KOPT-K1 (cell line): ENCODE results near the gene NRG3.

ENCODE experiments used
- H3K27ac ChIP-seq: fragments of 200-600 bp; sonication (generic); 2 replicates; pipeline ENCODE4 v1.5.1; 2016; ENCODE audit warnings: antibody characterized with exemption, mild to moderate bottlenecking, low read depth, low read length; ENCODE audit not compliant: poor library complexity, severe bottlenecking
- H3K36me3 ChIP-seq: fragments of 200-600 bp; sonication (generic); 2 replicates; pipeline ENCODE4 v1.5.1; 2017; ENCODE audit warnings: antibody characterized with exemption, mild to moderate bottlenecking, low read length, moderate library complexity; ENCODE audit not compliant: insufficient read depth
- H3K9me3 ChIP-seq: fragments of 200-600 bp; sonication (generic); 2 replicates; pipeline ENCODE4 v1.5.1; 2017; ENCODE audit warnings: antibody characterized with exemption, low read length, mild to moderate bottlenecking; ENCODE audit not compliant: insufficient read depth, poor library complexity, severe bottlenecking

NRG3 gene

GRCh38 chr10:81874875-81875466, at the start of gene NRG3:
Gene NRG3, plus strand, starts transcription at chr10:81875194.
- Histone ChIP-seq H3K9me3 (no peaks in the 10 kb centered on the region), H3K36me3 (no peaks in the 10 kb centered on the region), H3K27ac (no peak within 1 kb of the TSS)

GRCh38 chr10:81828251-81828650, 46.7 kb upstream of the NRG3 start:
- Histone ChIP-seq H3K36me3 (no peaks in the 10 kb centered on the region), H3K27ac (no peak overlapping the region), H3K9me3 (no peaks in the 10 kb centered on the region)

- Histone ChIP-seq H3K27ac (no peak overlapping the region), H3K36me3 (no peaks in the 10 kb centered on the region), H3K9me3 (no peaks in the 10 kb centered on the region)
Measured at GRCh38 chr10:81831060-81831459, 43.9 kb upstream of the NRG3 start.

- H3K27ac ChIP-seq: no peak overlapping the region
- no peaks in the 10 kb centered on the region for H3K9me3 ChIP-seq
- no peaks in the 10 kb centered on the region for H3K36me3 ChIP-seq
Measured at GRCh38 chr10:81838950-81839349, 36.0 kb upstream of the NRG3 start.

- Histone ChIP-seq H3K27ac (no peak overlapping the region), H3K36me3 (no peaks in the 10 kb centered on the region)
Measured at GRCh38 chr10:81843042-81843441, 32.0 kb upstream of the NRG3 start.

GRCh38 chr10:81847675-81848074, 27.3 kb upstream of the NRG3 start:
- Histone ChIP-seq H3K9me3 (no peaks in the 10 kb centered on the region), H3K27ac (no peak overlapping the region), H3K36me3 (no peaks in the 10 kb centered on the region)

More at GRCh38 chr10:81843042-81843441, 32.0 kb upstream of the NRG3 start:
- H3K9me3 ChIP-seq: no peaks in the 10 kb centered on the region

- Histone ChIP-seq H3K9me3 (no peaks in the 10 kb centered on the region), H3K36me3 (no peaks in the 10 kb centered on the region), H3K27ac (no peak overlapping the region)
Measured at GRCh38 chr10:81848514-81848913, 26.5 kb upstream of the NRG3 start.

- H3K9me3 ChIP-seq: no peaks in the 10 kb centered on the region
- H3K27ac ChIP-seq: no peak overlapping the region
- H3K36me3 ChIP-seq: no peaks in the 10 kb centered on the region
Measured at GRCh38 chr10:81848931-81849330, 26.1 kb upstream of the NRG3 start.

- H3K27ac ChIP-seq: no peak overlapping the region
- H3K36me3 ChIP-seq: no peaks in the 10 kb centered on the region
- no peaks in the 10 kb centered on the region for H3K9me3 ChIP-seq
Measured at GRCh38 chr10:81862596-81862995, 12.4 kb upstream of the NRG3 start.

- Histone ChIP-seq H3K27ac (no peak overlapping the region), H3K36me3 (no peaks in the 10 kb centered on the region), H3K9me3 (no peaks in the 10 kb centered on the region)
Measured at GRCh38 chr10:81863771-81864170, 11.2 kb upstream of the NRG3 start.

GRCh38 chr10:81865581-81865980, 9.4 kb upstream of the NRG3 start:
- Histone ChIP-seq H3K9me3 (no peaks in the 10 kb centered on the region), H3K36me3 (no peaks in the 10 kb centered on the region), H3K27ac (no peak overlapping the region)

GRCh38 chr10:81866753-81867152, 8.2 kb upstream of the NRG3 start:
- H3K9me3 ChIP-seq: no peaks in the 10 kb centered on the region
- no peak overlapping the region for H3K27ac ChIP-seq
- no peaks in the 10 kb centered on the region for H3K36me3 ChIP-seq

GRCh38 chr10:81870472-81870871, 4.5 kb upstream of the NRG3 start:
- no peaks in the 10 kb centered on the region for H3K9me3 ChIP-seq
- no peak overlapping the region for H3K27ac ChIP-seq
- no peaks in the 10 kb centered on the region for H3K36me3 ChIP-seq

GRCh38 chr10:81871558-81871957, 3.4 kb upstream of the NRG3 start:
- Histone ChIP-seq H3K36me3 (no peaks in the 10 kb centered on the region), H3K9me3 (no peaks in the 10 kb centered on the region), H3K27ac (no peak overlapping the region)

- no peaks in the 10 kb centered on the region for H3K36me3 ChIP-seq
- no peaks in the 10 kb centered on the region for H3K9me3 ChIP-seq
- no peak overlapping the region for H3K27ac ChIP-seq
Measured at GRCh38 chr10:81872206-81872862, 2.7 kb upstream of the NRG3 start.

- no peaks in the 10 kb centered on the region for H3K36me3 ChIP-seq
- H3K27ac ChIP-seq: no peak overlapping the region
- H3K9me3 ChIP-seq: no peaks in the 10 kb centered on the region
Measured at GRCh38 chr10:81873231-81873931, 1.6 kb upstream of the NRG3 start.
